ENCODE measurements around the gene A1BG.
"Not testable (repeated sequence)": the region's sequence is repeated elsewhere in the genome, so short reads cannot be mapped to it uniquely, and the experiment has no call there.

Gene A1BG

DNA sequence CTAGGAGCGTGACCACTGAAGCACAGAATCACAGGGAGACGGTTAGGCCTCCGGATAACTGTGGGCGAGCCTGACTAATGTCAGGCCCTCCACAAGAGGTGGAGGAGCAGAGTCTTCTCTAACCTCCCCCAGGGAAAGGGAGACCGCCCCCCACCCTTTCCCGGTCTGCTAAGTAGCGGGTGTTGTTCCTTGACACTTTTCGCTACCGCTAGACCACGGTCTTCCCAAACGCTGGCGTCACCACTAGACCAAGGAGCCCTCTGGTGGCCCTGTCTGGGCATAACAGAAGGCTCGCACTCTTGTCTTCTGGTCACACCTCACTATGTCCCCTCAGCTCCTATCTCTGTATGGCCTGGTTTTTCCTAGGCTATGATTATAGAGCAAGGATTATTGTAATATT, 42.6 kb downstream of the A1BG start:
- not testable (repeated sequence) for H3K27ac Mint-ChIP-seq (ENCODE audit: low read depth); ATAC-seq (replicated peaks; ENCODE audit: extremely low read depth, poor library complexity, severe bottlenecking); DNase-seq (ENCODE audit: low spot score in 2 of 2); H3K27me3 Mint-ChIP-seq; H3K9me3 Mint-ChIP-seq; H3K4me3 Mint-ChIP-seq
- H3K4me1 Mint-ChIP-seq, result peaks cover 42% of the 10 kb centered on the region
- peaks cover 64% of the 10 kb centered on the region for H3K36me3 Mint-ChIP-seq (ENCODE audit: insufficient read depth)

DNA sequence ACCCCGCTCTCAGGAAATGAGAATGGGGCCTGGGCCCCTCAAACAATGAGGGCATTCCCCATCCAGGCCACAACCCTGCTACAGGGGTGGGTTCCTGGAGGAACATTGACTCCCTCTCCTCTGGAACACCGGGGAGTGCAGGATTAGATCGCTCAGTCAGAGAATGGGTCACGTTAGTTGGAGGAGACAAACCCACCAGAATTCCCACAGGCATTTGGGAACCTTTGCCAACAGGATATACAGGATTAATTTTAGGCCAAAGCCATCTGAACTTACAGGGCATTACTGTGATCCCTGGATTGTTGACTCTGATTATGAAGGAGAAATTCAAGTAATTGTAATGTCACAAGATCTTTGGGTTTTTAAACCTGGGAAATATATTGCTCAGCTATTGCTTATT, 45.6 kb downstream of the A1BG start:
- no peaks in the 10 kb centered on the region for H3K27me3 Mint-ChIP-seq
- H3K27ac Mint-ChIP-seq (ENCODE audit: low read depth), result no peak overlapping the region
- no peak for ATAC-seq (replicated peaks; ENCODE audit: extremely low read depth, poor library complexity, severe bottlenecking)
- peaks cover 47% of the 10 kb centered on the region for H3K36me3 Mint-ChIP-seq (ENCODE audit: insufficient read depth)
- no peak overlapping the region for H3K4me3 Mint-ChIP-seq
- no peaks in the 10 kb centered on the region for H3K9me3 Mint-ChIP-seq
- no peak for DNase-seq (ENCODE audit: low spot score in 2 of 2)
- peaks cover 55% of the 10 kb centered on the region for H3K4me1 Mint-ChIP-seq

DNA sequence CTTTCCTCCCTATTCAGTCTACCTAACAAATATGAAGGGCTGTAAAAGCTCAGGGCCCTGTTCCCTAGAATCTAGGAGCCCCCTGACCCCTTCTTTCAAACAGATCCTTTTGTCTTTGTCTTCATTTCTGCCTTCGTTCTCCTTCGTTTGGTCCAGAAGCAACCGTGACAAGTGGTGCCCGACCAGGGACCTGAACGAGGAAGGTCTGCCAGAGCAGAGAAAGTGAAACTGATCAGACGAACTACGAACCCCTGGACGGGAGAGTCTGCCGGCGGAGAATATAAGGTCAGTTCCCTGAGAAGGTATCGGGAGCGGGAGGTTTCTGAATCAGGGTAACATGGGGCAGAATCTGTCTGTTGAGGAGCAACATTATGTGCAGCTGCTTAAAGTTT, 47.4 kb downstream of the A1BG start:
- Mint-ChIP-seq H3K4me3 (peak overlapping the region; percentile 94), H3K27me3 (no peaks in the 10 kb centered on the region), H3K9me3 (no peaks in the 10 kb centered on the region), H3K27ac (ENCODE audit: low read depth) (peak overlapping the region; percentile 98), H3K4me1 (peaks cover 55% of the 10 kb centered on the region), H3K36me3 (ENCODE audit: insufficient read depth) (peaks cover 40% of the 10 kb centered on the region)
- DNase-seq (ENCODE audit: low spot score in 2 of 2) (no peak), ATAC-seq (replicated peaks; ENCODE audit: extremely low read depth, poor library complexity, severe bottlenecking) (no peak)

DNA sequence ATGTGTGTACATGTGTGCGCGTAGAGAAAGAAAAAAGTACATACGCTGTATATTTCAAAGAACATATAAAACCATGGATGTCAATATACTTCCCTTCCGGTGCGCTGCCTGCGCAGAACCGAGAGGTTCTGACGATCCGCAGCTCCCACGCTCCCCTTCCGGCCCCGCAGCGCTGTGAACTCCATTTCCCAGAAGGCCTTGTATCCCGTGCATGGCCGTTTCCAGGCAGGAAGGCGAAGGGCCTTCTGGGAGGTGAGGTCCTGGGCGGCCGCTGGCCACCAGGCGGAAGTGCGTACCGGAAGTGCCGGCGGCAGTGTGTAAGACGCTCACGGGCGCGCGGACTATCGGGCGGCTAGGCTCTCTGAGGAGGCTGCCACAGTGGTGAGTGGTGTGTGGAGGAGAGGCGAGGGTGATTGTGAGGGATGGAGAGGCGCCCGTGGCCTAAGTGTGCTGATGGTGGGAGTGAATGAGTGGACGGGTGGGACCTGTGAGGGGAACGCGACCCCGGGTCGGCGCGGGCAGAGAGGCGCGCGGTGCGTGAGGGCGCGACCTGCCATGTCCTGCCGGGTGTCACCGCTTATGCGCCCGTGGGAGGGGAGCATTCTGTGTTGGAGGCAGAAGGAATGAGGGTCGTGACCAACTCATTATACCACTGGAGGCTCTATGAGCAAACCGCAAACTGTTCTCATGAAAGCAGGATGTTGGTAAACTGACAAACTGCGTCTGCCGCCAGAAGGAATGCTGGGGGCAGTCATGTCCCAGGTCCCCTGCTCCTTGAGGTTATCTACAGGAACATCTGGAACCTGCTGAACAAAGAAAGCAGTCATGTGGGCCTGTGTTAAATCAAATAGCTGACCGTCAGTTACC, 48.0 kb downstream of the A1BG start, which contains the start of gene ERVK3-1:
Gene ERVK3-1 (plus strand): TSS at position 313 of the 867 bp plus-strand sequence. CDS start 6,792 bp downstream, outside the sequence.
- Mint-ChIP-seq H3K9me3 (no peaks in the 10 kb centered on the region), H3K4me1 (peaks cover 52% of the 10 kb centered on the region)
- DNase-seq (ENCODE audit: low spot score in 2 of 2), result peak; percentile 80 to 92

DNA sequence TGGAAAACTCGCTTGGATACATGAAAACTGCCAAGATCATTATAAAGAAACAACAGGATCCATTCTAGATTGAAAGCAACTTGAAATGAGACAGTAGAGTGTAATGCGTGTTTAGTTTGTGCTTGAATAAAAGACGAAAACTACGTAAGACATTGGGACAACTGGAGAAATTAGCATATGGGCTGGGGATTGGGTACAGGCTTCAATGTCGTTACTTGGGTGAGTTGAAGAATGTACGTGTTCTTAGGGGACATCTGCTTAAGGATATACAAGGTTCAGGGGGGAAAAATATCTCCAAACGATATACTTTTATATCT, 48.6 kb downstream of the A1BG start:
- Mint-ChIP-seq H3K4me1 (peaks cover 47% of the 10 kb centered on the region), H3K4me3 (peak overlapping the region; percentile 94), H3K27me3 (no peaks in the 10 kb centered on the region), H3K9me3 (no peaks in the 10 kb centered on the region), H3K36me3 (ENCODE audit: insufficient read depth) (peaks cover 44% of the 10 kb centered on the region), H3K27ac (ENCODE audit: low read depth) (peak overlapping the region; percentile 98)
- ATAC-seq (replicated peaks; ENCODE audit: extremely low read depth, poor library complexity, severe bottlenecking), result no peak
- DNase-seq (ENCODE audit: low spot score in 2 of 2), result no peak

More for the DNA sequence above, 48.0 kb downstream of the A1BG start, which contains the start of gene ERVK3-1:
- H3K36me3 Mint-ChIP-seq (ENCODE audit: insufficient read depth), result peaks cover 41% of the 10 kb centered on the region
- no peaks in the 10 kb centered on the region for H3K27me3 Mint-ChIP-seq
- peak within 1 kb of the TSS; percentile 98 for H3K27ac Mint-ChIP-seq (ENCODE audit: low read depth)
- peak within 1 kb of the TSS; percentile 94 for H3K4me3 Mint-ChIP-seq
- peak; percentile 95 for ATAC-seq (replicated peaks; ENCODE audit: extremely low read depth, poor library complexity, severe bottlenecking)

DNA sequence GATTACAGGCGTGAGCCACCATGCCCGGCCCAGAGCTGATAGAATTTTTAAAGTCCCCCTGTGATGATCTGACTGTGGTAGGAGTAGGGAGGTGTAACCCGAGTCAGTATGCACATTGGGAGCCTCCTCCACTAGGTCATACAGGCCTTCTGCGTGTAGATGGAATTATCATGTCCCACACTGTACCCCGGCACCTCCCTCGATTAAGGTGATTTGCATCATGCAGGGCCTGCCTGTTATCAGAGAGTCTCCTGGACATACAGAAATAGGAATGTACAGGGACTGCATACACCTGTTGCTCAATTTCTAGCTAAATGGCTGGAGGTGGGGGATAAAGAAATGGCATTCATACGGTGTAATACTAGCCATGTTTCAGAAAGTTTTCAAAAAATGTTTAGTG, 49.0 kb downstream of the A1BG start:
- DNase-seq (ENCODE audit: low spot score in 2 of 2) (no peak), ATAC-seq (replicated peaks; ENCODE audit: extremely low read depth, poor library complexity, severe bottlenecking) (no peak)
- no peaks in the 10 kb centered on the region for H3K9me3 Mint-ChIP-seq
- peaks cover 42% of the 10 kb centered on the region for H3K4me1 Mint-ChIP-seq
- peaks cover 42% of the 10 kb centered on the region for H3K36me3 Mint-ChIP-seq (ENCODE audit: insufficient read depth)
- peak overlapping the region; percentile 98 for H3K27ac Mint-ChIP-seq (ENCODE audit: low read depth)
- no peaks in the 10 kb centered on the region for H3K27me3 Mint-ChIP-seq
- H3K4me3 Mint-ChIP-seq, result peak overlapping the region; percentile 94

DNA sequence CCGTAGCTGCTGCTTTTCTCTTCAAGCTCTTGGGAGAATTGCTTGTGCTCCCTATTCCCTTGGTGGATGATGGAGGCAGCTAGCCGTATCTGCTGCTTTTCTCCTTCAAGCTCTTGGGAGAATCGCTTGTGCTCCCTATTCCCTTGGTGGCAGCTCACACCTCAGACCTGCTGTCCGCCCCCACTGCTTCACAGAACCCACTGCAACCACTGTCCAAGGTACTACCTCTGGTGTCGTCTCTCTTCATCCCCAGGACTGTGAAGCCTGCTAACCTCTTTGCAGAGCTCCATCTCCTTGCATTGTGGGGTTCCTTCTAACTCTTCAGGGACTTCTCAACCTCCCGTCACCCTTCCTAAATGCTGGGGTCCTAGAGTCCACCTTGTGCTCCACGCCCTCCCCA, 52.7 kb downstream of the A1BG start:
- Mint-ChIP-seq H3K27me3 (no peaks in the 10 kb centered on the region), H3K4me1 (peaks cover 13% of the 10 kb centered on the region), H3K36me3 (ENCODE audit: insufficient read depth) (peaks cover 25% of the 10 kb centered on the region), H3K9me3 (no peaks in the 10 kb centered on the region), H3K27ac (ENCODE audit: low read depth) (no peak overlapping the region), H3K4me3 (no peak overlapping the region)
- ATAC-seq (replicated peaks; ENCODE audit: extremely low read depth, poor library complexity, severe bottlenecking), result no peak
- no peak for DNase-seq (ENCODE audit: low spot score in 2 of 2)

DNA sequence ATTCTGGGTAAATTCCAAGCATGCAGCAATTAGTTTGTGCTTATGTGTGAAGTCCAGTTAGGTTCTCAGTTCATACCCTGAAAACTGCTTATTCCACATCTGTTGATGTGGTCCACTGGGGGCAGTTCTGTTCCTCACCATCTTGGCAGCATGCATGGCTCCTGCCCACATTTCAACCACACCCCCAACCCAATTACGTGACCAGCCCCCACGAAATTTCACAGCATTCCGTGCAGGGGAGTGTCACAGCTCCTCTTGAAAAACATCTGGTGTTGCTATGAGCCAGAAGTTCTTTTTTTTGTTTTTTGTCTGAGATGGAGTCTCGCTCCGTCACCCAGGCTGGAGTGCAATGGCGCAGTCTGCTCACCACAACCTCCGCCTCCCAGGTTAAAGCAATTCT, 57.2 kb downstream of the A1BG start:
- DNase-seq (ENCODE audit: low spot score in 2 of 2) (no peak), ATAC-seq (replicated peaks; ENCODE audit: extremely low read depth, poor library complexity, severe bottlenecking) (no peak)
- Mint-ChIP-seq H3K36me3 (ENCODE audit: insufficient read depth) (peaks cover 23% of the 10 kb centered on the region), H3K4me3 (no peak overlapping the region), H3K27ac (ENCODE audit: low read depth) (no peak overlapping the region), H3K27me3 (no peaks in the 10 kb centered on the region), H3K4me1 (peaks cover 3% of the 10 kb centered on the region), H3K9me3 (no peaks in the 10 kb centered on the region)

Measured in central memory CD8-positive, alpha-beta T cell (primary cell).